ENCODE data around the gene FRAT2. TPM values are rescaled to one million over a fixed set of nuclear protein-coding genes. Genes with fewer than 3 reads are reported as not detected.

FRAT2 gene
- total RNA-seq, 2 donors from 2014 or later: 43.0 to 45.3 TPM

Small RNA genes lying within 50 kb of the gene (small RNA-seq; reads per million reads assigned to genes)
- gene RF00017: 0 reads per million in 2 donors

Other genes starting within 250 kb of the FRAT2 start
- gene SLIT1, start 148.8 kb downstream of the FRAT2 start, total RNA-seq: under 1 TPM; 0.59 to 0.91 TPM
- gene ARHGAP19, start 42.1 kb downstream of the FRAT2 start, total RNA-seq: 10 to 100 TPM; 10.4 to 37.1 TPM
- gene FRAT1, start 15.5 kb downstream of the FRAT2 start, total RNA-seq: 10 to 100 TPM; 18.0 to 20.1 TPM
- gene RRP12, start 66.6 kb upstream of the FRAT2 start, total RNA-seq: 10 to 100 TPM; 14.9 to 38.6 TPM
- gene PGAM1, start 91.5 kb upstream of the FRAT2 start, total RNA-seq: 100 to 1,000 TPM; 198 to 277 TPM
- gene EXOSC1, start 111.3 kb upstream of the FRAT2 start, total RNA-seq: 10 to 100 TPM; 21.8 to 30.8 TPM
- gene ZDHHC16, start 111.4 kb upstream of the FRAT2 start, total RNA-seq: 10 to 100 TPM; 30.8 to 42.4 TPM
- 100 to 1,000 TPM in 1 of 2 donors, 10 to 100 TPM in 1; 41.5 to 207 TPM for gene MMS19, start 163.7 kb upstream of the FRAT2 start, total RNA-seq
- gene UBTD1, start 164.2 kb upstream of the FRAT2 start, total RNA-seq: 10 to 100 TPM; 10.0 to 93.8 TPM
- 10 to 100 TPM in 1 of 2 donors, not detected in 1; 13.9 TPM for gene ANKRD2, start 238.1 kb upstream of the FRAT2 start, total RNA-seq
- gene HOGA1, start 249.7 kb upstream of the FRAT2 start, total RNA-seq: 1 to 10 TPM; 1.0 to 2.7 TPM

Measured in prostate gland (tissue), 2 donors.